ENCODE measurements around the gene PTEN.
A peak's percentile ranks its signal among the peaks of the same experiment; 100 is the strongest.
"Not testable (repeated sequence)": the region's sequence is repeated elsewhere in the genome, so short reads cannot be mapped to it uniquely, and the experiment has no call there.

Gene PTEN

GRCh38 chr10:87845624-87845998, 17.8 kb upstream of the PTEN start:
- no peak for DNase-seq (ENCODE audit: low read depth)

- DNase-seq (ENCODE audit: low read depth) = no peak
Observed at GRCh38 chr10:87846023-87846422, 17.4 kb upstream of the PTEN start.

DNA sequence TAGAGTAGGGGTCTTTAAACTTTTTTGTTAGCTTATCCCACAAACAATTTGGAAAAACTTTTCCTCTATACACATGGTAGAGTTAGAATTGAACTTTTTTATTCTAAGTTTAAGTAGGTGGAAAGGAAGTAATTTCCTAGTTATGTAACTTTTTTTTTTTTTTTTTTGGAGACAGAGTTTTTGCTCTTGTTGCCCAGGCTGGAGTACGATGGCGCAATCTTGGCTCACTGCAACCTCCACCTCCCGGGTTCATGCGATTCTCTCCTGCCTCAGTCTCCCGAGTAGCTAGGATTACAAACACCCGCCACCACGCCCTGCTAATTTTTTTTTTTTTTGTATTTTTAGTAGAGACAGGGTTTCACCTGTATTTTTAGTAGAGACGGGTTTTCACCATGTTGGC, 16.7 kb upstream of the PTEN start:
- DNase-seq (ENCODE audit: low read depth) = not testable (repeated sequence)

- no peak for DNase-seq (ENCODE audit: low read depth)
Observed at GRCh38 chr10:87847550-87847949, 15.9 kb upstream of the PTEN start.

DNA sequence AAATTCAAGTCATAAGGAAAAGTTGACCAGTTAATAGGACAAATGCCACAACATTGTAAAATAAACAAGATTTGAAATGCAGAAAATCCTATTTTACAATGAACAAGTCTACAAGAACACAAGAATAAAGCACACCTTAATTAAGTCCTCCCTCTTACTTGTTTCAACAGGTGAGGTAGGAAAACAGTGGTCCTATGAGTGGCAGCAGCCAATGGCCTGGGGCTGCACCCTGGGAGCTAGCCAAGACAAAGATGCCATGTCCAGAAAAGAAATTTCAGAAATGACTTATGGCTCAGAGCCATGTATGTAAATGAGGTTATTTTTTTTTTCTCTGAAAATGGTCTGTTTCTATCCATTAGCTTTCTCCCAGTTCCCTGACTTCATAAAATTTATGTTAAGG, 14.4 kb upstream of the PTEN start:
- no peak for DNase-seq (ENCODE audit: low read depth)

DNA sequence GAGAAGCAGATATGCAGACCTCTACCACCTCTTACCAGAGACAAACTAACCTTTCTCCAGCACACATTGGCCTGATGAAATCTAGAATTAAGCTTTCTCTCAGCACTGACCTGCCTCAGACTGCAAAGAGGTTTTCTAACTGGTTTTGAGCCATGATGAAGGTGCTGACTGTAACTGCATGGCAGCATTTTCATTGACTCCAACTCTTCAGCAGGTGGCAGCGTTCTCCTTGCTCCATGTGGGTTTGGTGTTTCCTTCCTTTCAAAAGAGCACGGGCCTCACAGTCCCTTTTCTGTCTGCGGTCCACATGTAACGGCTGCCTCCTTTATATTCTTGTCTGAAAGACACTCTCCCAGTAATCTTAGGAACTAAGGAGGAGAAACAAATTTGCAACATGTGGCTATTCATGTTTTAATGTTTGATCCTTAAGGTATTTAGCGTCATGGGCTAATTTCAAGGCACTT, 12.7 kb upstream of the PTEN start:
- no peak for DNase-seq (ENCODE audit: low read depth)

DNA sequence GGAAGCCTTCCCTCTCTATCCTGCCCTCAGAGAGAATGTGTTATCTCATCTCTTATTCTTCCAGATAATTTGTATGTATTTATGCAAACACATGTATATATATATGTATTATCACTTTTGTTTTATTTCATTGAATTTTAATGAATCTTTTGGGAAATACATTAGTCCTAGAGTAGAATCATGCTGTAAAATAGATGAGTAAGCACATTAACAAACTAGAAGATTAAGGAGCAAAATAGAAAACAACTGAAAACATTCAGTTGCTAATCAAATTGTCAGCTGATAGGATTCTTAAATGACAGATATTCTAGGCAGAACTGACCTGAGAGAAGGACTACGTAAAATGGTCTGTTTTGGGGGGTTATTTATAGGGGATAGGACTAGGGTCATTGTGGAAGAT, 11.3 kb upstream of the PTEN start:
- DNase-seq (ENCODE audit: low read depth) = no peak

DNA sequence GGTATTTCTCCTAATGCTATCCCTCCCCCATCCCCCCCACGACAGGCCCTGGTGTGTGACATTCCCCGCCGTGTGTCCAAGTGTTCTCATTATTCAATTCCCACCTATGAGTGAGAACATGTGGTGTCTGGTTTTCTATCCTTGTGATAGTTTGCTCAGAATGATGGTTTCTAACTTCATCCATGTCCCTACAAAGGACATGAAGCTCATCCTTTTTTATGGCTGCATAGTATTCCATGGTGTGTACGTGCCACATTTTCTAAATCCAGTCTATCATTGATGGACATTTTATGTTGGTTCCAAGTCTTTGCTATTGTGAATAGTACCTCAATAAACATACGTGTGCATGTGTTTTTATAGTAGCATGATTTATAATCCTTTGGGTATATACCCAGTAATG, 8.2 kb upstream of the PTEN start:
- not testable (repeated sequence) for DNase-seq (ENCODE audit: low read depth)

DNA sequence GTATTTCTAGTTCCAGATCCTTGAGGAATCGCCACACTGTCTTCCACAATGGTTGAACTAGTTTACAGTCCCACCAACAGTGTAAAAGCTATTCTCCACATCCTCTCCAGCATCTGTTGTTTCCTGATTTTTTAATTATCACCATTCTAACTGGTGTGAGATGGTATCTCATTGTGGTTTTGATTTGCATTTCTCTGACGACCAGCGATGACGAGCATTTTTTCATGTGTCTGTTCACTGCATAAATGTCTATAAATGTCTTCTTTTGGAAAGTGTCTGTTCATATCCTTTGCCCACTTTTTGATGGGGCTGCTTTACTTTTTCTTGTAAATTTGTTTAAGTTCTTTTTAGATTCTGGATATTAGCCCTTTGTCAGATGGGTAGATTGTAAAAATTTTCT, 7.8 kb upstream of the PTEN start:
- DNase-seq (ENCODE audit: low read depth) = not testable (repeated sequence)

- no peak for DNase-seq (ENCODE audit: low read depth)
Observed at GRCh38 chr10:87860156-87860795, 3.1 kb upstream of the PTEN start.

DNA sequence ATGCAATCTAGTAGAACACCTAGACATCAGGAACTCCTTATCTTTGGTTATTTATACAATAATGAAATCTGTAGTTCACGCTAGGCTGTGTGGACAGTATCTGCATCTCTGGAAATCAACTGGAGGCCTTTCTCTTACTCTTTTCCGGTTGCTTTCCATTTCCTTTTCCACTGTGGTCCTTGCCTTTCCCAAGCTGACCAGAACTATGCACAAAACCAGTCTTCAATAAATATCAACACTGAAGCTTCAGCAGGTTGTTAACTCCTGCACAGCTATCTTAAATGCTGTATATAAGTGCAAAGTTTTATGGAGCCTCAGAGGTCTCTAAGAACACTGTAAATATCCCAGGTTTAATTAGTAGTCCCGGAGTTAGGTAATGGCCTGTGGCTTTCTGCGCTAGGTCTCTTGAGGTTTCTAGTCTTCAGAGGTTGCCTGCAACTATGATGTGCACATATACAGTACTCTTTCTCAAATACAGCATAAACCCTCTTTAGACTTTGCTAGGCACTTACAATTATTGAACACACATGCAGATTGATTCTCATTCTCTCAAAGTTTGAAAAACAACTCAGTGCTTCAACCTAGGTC, 2.5 kb upstream of the PTEN start:
- no peak for DNase-seq (ENCODE audit: low read depth)

DNA sequence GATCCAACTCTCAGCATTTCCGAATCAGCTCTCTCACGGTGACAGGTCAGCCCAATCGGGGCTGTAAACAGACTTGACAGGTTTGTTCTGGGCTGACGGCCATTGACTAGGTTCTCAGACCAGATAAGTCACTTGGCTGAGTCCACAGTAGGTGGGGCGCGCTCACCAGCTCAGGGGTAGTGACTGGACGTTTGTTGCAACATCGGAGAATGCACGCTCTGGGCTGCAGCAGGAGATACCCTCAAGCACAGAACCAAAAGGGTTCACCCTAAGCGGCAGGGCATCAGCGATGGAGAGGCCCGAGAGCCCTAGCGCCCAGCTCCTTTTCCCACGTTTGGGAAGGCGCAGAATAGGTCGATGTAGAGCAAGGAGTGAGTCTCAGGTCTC, 1.9 kb upstream of the PTEN start:
- no peak for DNase-seq (ENCODE audit: low read depth)

DNA sequence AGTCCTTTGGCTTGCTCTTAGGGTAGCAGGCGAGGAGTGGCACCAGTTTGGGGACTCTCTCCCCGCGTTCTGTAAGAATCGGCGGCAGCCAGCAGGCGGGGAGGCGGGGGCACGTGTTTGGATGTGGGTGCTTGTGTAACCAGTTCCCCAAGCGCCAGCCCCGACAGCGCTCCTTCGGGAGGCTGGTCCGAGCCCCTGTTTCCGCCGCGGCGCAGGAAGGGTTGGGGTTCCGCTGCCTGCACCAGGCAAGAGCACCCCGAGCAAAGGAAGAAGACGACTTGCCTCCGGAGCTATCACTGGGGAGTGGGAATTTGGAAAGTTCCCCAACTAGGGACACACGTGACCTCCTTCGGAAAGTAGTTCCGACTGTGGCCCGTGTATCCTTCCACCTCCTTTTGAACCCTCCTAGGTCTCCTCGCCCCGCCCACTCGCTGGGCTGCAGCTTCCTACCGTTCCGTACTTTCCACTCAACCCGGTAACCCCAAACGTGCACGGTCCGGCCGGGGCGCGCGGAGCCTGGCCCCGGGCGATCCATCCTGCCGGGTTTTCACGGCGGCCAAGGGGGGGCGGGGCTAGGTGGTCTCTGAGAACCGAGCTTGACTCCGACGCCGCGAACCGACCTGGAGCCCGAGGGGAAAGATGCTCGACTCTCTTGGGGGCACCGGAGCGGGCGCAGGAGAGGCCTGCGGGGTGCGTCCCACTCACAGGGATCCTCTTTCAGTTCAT, 1.3 kb upstream of the PTEN start:
- DNase-seq (ENCODE audit: low read depth) = peak; percentile 83

GRCh38 chr10:87862679-87863052, 759 bp upstream of the PTEN start:
- DNase-seq (ENCODE audit: low read depth) = no peak

DNA sequence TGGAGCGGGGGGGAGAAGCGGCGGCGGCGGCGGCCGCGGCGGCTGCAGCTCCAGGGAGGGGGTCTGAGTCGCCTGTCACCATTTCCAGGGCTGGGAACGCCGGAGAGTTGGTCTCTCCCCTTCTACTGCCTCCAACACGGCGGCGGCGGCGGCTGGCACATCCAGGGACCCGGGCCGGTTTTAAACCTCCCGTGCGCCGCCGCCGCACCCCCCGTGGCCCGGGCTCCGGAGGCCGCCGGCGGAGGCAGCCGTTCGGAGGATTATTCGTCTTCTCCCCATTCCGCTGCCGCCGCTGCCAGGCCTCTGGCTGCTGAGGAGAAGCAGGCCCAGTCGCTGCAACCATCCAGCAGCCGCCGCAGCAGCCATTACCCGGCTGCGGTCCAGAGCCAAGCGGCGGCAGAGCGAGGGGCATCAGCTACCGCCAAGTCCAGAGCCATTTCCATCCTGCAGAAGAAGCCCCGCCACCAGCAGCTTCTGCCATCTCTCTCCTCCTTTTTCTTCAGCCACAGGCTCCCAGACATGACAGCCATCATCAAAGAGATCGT, 598 bp downstream of the PTEN start:
- DNase-seq (ENCODE audit: low read depth) = not testable (repeated sequence)

GRCh38 chr10:87864496-87865059, 1.2 kb downstream of the PTEN start:
- no peak for DNase-seq (ENCODE audit: low read depth)

DNA sequence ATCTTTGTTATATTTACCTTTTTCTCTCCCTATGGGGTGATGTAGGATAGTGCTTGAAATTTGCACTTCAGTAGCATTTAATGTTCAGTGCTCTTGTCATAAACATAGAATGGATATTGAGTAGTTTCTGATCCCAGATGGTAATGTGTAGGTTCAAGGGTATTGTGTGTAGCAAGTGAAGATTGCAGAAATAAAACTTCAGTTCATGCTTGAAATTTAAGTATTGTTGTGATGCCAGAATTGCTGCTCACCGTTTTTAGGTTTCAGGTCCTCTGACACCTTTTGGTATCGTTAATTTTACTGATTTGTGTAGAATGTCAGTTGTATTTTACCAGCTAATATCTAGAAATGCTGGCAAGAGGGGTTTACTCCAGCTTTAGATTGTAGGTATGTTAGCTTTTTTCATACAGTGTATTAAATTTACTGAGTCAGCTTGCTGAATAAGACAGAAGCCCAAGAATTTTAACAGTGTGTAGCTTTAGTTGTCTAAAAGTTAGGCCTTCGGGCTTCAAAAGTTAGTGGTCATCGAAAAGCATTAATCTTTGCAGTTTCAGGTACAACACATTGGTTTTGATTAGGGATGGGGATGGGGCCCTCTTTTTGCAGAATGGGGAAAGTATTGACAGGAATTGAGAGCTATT, 1.9 kb downstream of the PTEN start:
- no peak for DNase-seq (ENCODE audit: low read depth)

GRCh38 chr10:87866412-87866974, 3.1 kb downstream of the PTEN start:
- no peak for DNase-seq (ENCODE audit: low read depth)

DNA sequence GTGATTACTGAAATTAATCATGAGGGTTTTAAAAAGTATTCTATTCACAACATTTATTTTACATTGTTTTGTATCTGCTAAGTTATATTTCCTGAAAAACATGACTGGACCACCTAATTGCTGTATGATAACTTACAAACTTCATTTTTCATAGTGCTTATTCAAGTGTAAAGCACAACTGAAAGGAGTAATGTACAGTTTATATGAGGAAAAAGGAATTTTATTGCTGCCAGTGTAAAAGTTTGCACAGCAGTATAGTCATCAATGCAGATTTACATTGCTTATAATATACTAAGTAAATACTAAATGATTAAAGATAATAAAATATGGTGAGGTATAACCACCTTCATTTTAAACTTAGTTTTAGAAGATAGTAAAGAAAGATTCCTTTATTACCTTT, 4.0 kb downstream of the PTEN start:
- no peak for DNase-seq (ENCODE audit: low read depth)

- no peak for DNase-seq (ENCODE audit: low read depth)
Observed at GRCh38 chr10:87868277-87868676, 4.9 kb downstream of the PTEN start.

DNA sequence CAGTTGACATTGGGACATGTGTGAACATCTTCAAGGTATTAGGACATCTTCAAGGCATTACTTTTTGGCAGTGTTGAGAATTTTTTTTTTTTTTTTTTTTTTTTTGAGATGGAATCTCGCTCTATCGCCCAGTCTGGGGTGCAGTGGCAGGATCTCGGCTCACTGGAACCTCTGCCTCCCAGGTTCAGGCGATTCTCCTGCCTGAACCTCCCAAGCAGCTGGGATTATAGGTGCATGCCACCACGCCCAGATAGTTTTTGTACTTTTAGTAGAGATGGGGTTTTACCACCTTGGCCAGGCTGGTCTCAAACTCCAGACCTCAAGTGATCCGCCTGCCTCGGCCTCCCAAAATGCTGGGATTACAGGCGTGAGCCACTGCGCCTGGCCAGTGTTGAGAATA, 5.7 kb downstream of the PTEN start:
- DNase-seq (ENCODE audit: low read depth) = not testable (repeated sequence)

All from stimulated activated CD8-positive, alpha-beta memory T cell treated with anti-CD3 and anti-CD28 coated beads, Interleukin-15, amount 100 ng/mL, for 1 hour (primary cell).